ENCODE results near the gene NEDD4L. TPM values are rescaled to one million over a fixed set of nuclear protein-coding genes. Genes with fewer than 3 reads are reported as not detected.

The NEDD4L gene
- total and polyA plus RNA-seq, 10 of the 15 experiments (the other 5 are each of a cell fraction or from before 2014, with no cell fraction given) = 7.4 to 24.0 (median 17.7) TPM

GRCh38 chr18:58334061-58334460 lies 290.0 kb downstream of the NEDD4L start:
- no peaks in the 10 kb centered on the region for H3K27me3 ChIP-seq (replicated peaks in 1 of 2; ENCODE audit: control insufficient read depth in 2 of 2, insufficient read depth in 2 of 2, low read length in 1 of 2)
- H4K20me1 ChIP-seq (ENCODE audit: control insufficient read depth, insufficient read depth) = no peaks in the 10 kb centered on the region
- BruUV-seq (replicated peaks) = no TSS peak
- WGBS (ENCODE audit: insufficient coverage, insufficient replicate concordance, low lambda C conversion rate, missing lambda C conversion rate) = 90% methylated on average over 2 of the region's 2 CpGs
- ChIA-PET CTCF (interaction anchor here (1.6 kb wide), 2 partner anchors 8 to 194 kb away, joined by 3 read pairs; no protein-coding TSS in a partner anchor), SMC1A (ENCODE audit: uncharacterized antibody, unreplicated experiment) (no interaction called here), POLR2A (no interaction called here), RAD21 (ENCODE audit: unreplicated experiment) (no interaction called here)
- no peaks in the 10 kb centered on the region for H3K9me3 ChIP-seq (replicated peaks; ENCODE audit: control insufficient read depth, insufficient read depth, low read length)
- no peaks in the 10 kb centered on the region; a peak in 1 of 4 replicates for H3K36me3 ChIP-seq (ENCODE audit: control insufficient read depth in 2 of 2, insufficient read depth in 2 of 2, low read length in 1 of 2)
- FAIRE-seq = no peak
- no peak overlapping the region for H2AFZ ChIP-seq (ENCODE audit: control insufficient read depth, low read depth, low read length)
- intact Hi-C loops (cut with micrococcal nuclease; ENCODE audit: unreplicated experiment) (no loop called here), in situ Hi-C loops (cut with MboI) (no loop called here)
- H3K9ac ChIP-seq (ENCODE audit: control insufficient read depth, insufficient read depth, low read length) = no peak overlapping the region
- no peak overlapping the region for H3K27ac ChIP-seq (ENCODE audit: control insufficient read depth, insufficient read depth)
- H3K79me2 ChIP-seq (ENCODE audit: control insufficient read depth, insufficient read depth, low read length) = no peaks in the 10 kb centered on the region
- H3K4me3 ChIP-seq = no peak overlapping the region
- no peak for TF ChIP-seq FOXM1 (IDR thresholded peaks at IDR 0.05; ENCODE audit: low read depth, low read length)
- TF ChIP-seq SREBF2 (IDR thresholded peaks at IDR 0.05; ENCODE audit: low read length) = no peak
- TF ChIP-seq BHLHE40 (IDR thresholded peaks at IDR 0.05; ENCODE audit: borderline replicate concordance in 1 of 2, low read depth in 2 of 2, low read length in 1 of 2) = no peak
- TF ChIP-seq PKNOX1 (IDR thresholded peaks at IDR 0.05) = no peak
- TF ChIP-seq IRF5 (IDR thresholded peaks at IDR 0.05; ENCODE audit: borderline replicate concordance) = no peak
- TF ChIP-seq MTA2 (IDR thresholded peaks at IDR 0.05; ENCODE audit: low read depth) = no peak
- TF ChIP-seq ZBED1 (IDR thresholded peaks at IDR 0.05; ENCODE audit: borderline replicate concordance) = no peak
- TF ChIP-seq RAD51 (IDR thresholded peaks at IDR 0.05) = no peak
- TF ChIP-seq IKZF2 (IDR thresholded peaks at IDR 0.05) = no peak
- TF ChIP-seq ELK1 (IDR thresholded peaks at IDR 0.05; ENCODE audit: low read depth, low read length) = no peak
- TF ChIP-seq SMAD1 (IDR thresholded peaks at IDR 0.05; ENCODE audit: low read depth, partially characterized antibody) = no peak
- DNase-seq (ENCODE audit: low read depth, low spot score) = no peak
- no peak overlapping the region for H3K4me2 ChIP-seq (ENCODE audit: control insufficient read depth, insufficient read depth)
- no peaks in the 10 kb centered on the region for H3K4me1 ChIP-seq (ENCODE audit: control insufficient read depth, insufficient read depth, low read length)
- ATAC-seq = no peak
